Pancreas (tissue), 10 donors: Measurements from ENCODE around the gene PDK3. TPM values are rescaled to one million over a fixed set of nuclear protein-coding genes. Genes with fewer than 3 reads are reported as not detected.

ENCODE experiments used
- ATAC-seq, 4 donors: fragments of 200-7000 bp; cut with Tn5 transposase; one replicate each; pipeline versions ENCODE4 v1.8.0 to v1.9.1; 2020; ENCODE audit warnings: mild to moderate bottlenecking in 4 of 4, moderate library complexity in 4 of 4
- DNase-seq, 6 donors: peaks; one replicate each; pipeline ENCODE4 v3.0.0-alpha.2; 2020
- FAIRE-seq: peaks from 2 replicates; lab custom pipeline; 2012; peaks lifted over from hg19 to GRCh38; lab: Jason Lieb, UNC
- H3K27ac ChIP-seq, 4 donors: fragments of 200-600 bp; sonication (generic); 1 replicate in 3 of 4; 2 replicates in 1 of 4; pipeline versions ENCODE4 v1.5.0 to v1.8.0; 2020
- H3K27me3 ChIP-seq, 4 donors: fragments of 200-600 bp; one replicate each; pipeline ENCODE4 v1.8.0; 2021
- H3K36me3 ChIP-seq, 3 donors: fragments of 200-600 bp; sonication (generic) in 1 of 3; one replicate each; pipeline versions ENCODE4 v1.5.0 to v1.8.0; 2020 to 2021
- H3K4me1 ChIP-seq, 3 donors: fragments of 200-600 bp; one replicate each; pipeline ENCODE4 v1.8.0; 2021
- H3K4me3 ChIP-seq, 4 donors: fragments of 200-600 bp; sonication (generic) in 2 of 4; one replicate each; pipeline versions ENCODE4 v1.5.0 to v1.8.0; 2020 to 2021
- H3K9me3 ChIP-seq, 4 donors: fragments of 200-600 bp; one replicate each; pipeline ENCODE4 v1.8.0; 2021
- CTCF ChIP-seq, 4 donors: fragments of 200-600 bp; sonication (generic) in 3 of 4; IDR thresholded peaks; one replicate each; pipeline versions ENCODE4 v1.5.0 to v1.8.0; 2021; ENCODE audit warnings: antibody characterized with exemption in 4 of 4
- WGBS, 2 donors: extraction: QIAGEN DNeasy Blood & Tissue Kit; methylation state at CpG; one replicate each; pipeline ENCODE4 v1.1.7; 2013; 5-methylcytosine and 5-hydroxymethylcytosine counted together
- intact Hi-C, 3 donors: fragments of 100-400 bp; cut with DNase I; formaldehyde crosslinking; loops; one replicate each; pipeline versions ENCODE4 v1.11.1 to v1.14.2; 2022
- polyA plus RNA-seq, 2 donors: library from polyadenylated mRNA; stranded (reverse); fragments of 200-250 nt; gene quantifications; one replicate each; pipeline ENCODE4 v1.2.3, GENCODE V29; 2013
- total RNA-seq, 6 donors: library from RNA; stranded (reverse); fragmentation: NEBNext Ultra II Directional in 4 of 6; extraction: Animal tissue kit (Norgen Biotek cat#: 25700) in 4 of 6; gene quantifications; one replicate each; pipeline versions ENCODE4 v1.2.1 to v1.2.4, GENCODE V29; 2021 to 2023
- donor health status: healthy with polysubstance abuse.
- donor health status: DM: no; HTN: no; CAD: no; lungs with moderate emphysema.
- donor health status: DM: no; HTN: no; CAD: no.
- donor health status: control.
- donor health status: control.
- donor health status: Bipolar disorder and iron deficiency.
- donor health status: DM: yes; HTN: yes; CAD: no.
- donor health status: DM: no; HTN: no; CAD: no.
- donor health status: DM: no; HTN: no; CAD: no.
- donor health status: DM: yes; HTN: yes; CAD: no.

PDK3 gene
- total RNA-seq = 10 to 100 TPM in 1 of 6 donors, 1 to 10 TPM in 5; 4.7 to 10.1 (median 6.0) TPM
- 1 to 10 TPM; 2.4 to 3.9 TPM for polyA plus RNA-seq

GRCh38 chrX:24464836-24465531, at the start of gene PDK3:
TSS of gene PDK3 (plus strand) at chrX:24465286. CDS start at chrX:24465456, 170 bp downstream.
- no peaks in the 10 kb centered on the region for H3K36me3 ChIP-seq
- 0 to 25% methylated on average over 70 to 83 of the region's 83 CpGs for WGBS, 2 donors
- peak within 1 kb of the TSS; percentile 45 to 83 (median 76) for H3K27ac ChIP-seq
- no peak for TF ChIP-seq CTCF (IDR thresholded peaks at IDR 0.05)
- DNase-seq (peak; percentile 88 to 95 (median 93)), ATAC-seq (peak; percentile 97 to 99 (median 98)), FAIRE-seq (no peak)
- no peaks in the 10 kb centered on the region for H3K9me3 ChIP-seq
- H3K27me3 ChIP-seq = no peaks in the 10 kb centered on the region
- no peaks in the 10 kb centered on the region for H3K4me1 ChIP-seq
- peak within 1 kb of the TSS; percentile 35 to 54 (median 52) for H3K4me3 ChIP-seq
- intact Hi-C loops = no loop called here

- H3K4me3 ChIP-seq = no peak overlapping the region
- peaks cover 0 to 4% (median 1%) of the 10 kb centered on the region in 4 donors for H3K27me3 ChIP-seq
- intact Hi-C loops = no loop called here
- no peaks in the 10 kb centered on the region for H3K4me1 ChIP-seq
- no peaks in the 10 kb centered on the region for H3K9me3 ChIP-seq
- no peaks in the 10 kb centered on the region for H3K36me3 ChIP-seq
- DNase-seq (no peak), FAIRE-seq (no peak), ATAC-seq (no peak)
- no peak for TF ChIP-seq CTCF (IDR thresholded peaks at IDR 0.05)
- WGBS, 2 donors = 67 to 72% methylated on average over 5 of the region's 5 CpGs
- no peak overlapping the region for H3K27ac ChIP-seq
These were observed 49.2 kb upstream of the PDK3 start for GRCh38 chrX:24415921-24416320.

- no peak for TF ChIP-seq CTCF (IDR thresholded peaks at IDR 0.05)
- 44 to 51% methylated on average over 2 of the region's 2 CpGs for WGBS, 2 donors
- Histone ChIP-seq H3K27ac (no peak overlapping the region), H3K36me3 (no peaks in the 10 kb centered on the region), H3K4me1 (no peaks in the 10 kb centered on the region), H3K9me3 (no peaks in the 10 kb centered on the region), H3K27me3 (no peaks in the 10 kb centered on the region), H3K4me3 (no peak overlapping the region)
- no peak for FAIRE-seq
- DNase-seq = no peak
- ATAC-seq = peak in 2 of 4 donors; percentile 29 to 44
- intact Hi-C loops = no loop called here
These were observed 41.1 kb upstream of the PDK3 start for GRCh38 chrX:24423960-24424359.

GRCh38 chrX:24424948-24425347, 40.1 kb upstream of the PDK3 start:
- no peaks in the 10 kb centered on the region for H3K4me1 ChIP-seq
- H3K9me3 ChIP-seq = no peaks in the 10 kb centered on the region
- peak; percentile 73 for FAIRE-seq
- H3K4me3 ChIP-seq = no peak overlapping the region
- ATAC-seq = peak in 1 of 4 donors; percentile 15
- WGBS, 2 donors = 61 to 76% methylated on average over 8 of the region's 8 CpGs
- H3K27me3 ChIP-seq = no peaks in the 10 kb centered on the region
- no peaks in the 10 kb centered on the region for H3K36me3 ChIP-seq
- intact Hi-C loops = no loop called here
- TF ChIP-seq CTCF (IDR thresholded peaks at IDR 0.05) = no peak
- no peak for DNase-seq
- no peak overlapping the region for H3K27ac ChIP-seq

GRCh38 chrX:24425806-24426205, 39.3 kb upstream of the PDK3 start:
- Histone ChIP-seq H3K9me3 (no peaks in the 10 kb centered on the region), H3K27me3 (no peaks in the 10 kb centered on the region), H3K4me1 (no peaks in the 10 kb centered on the region), H3K27ac (no peak overlapping the region), H3K4me3 (no peak overlapping the region), H3K36me3 (no peaks in the 10 kb centered on the region)
- DNase-seq (no peak), ATAC-seq (no peak), FAIRE-seq (no peak)
- no peak for TF ChIP-seq CTCF (IDR thresholded peaks at IDR 0.05)
- intact Hi-C loops = no loop called here
- 64 to 76% methylated on average over 2 of the region's 2 CpGs for WGBS, 2 donors
